ENCODE measurements around the gene AGMAT. TPM values are rescaled to one million over a fixed set of nuclear protein-coding genes. Genes with fewer than 3 reads are reported as not detected.
A peak's percentile ranks its signal among the peaks of the same experiment; 100 is the strongest.

Gene AGMAT
- total and polyA plus RNA-seq, 2 of the 13 experiments (the other 11 are each of a cell fraction or from before 2014, with no cell fraction given) = 59.1 to 174 TPM

- TF ChIP-seq ETS1 (CRISPR knock-in tag; IDR thresholded peaks at IDR 0.05) (no peak), ZFP37 (CRISPR knock-in tag; IDR thresholded peaks at IDR 0.05; ENCODE audit: borderline replicate concordance) (no peak), SP140L (CRISPR knock-in tag; IDR thresholded peaks at IDR 0.05; ENCODE audit: borderline replicate concordance) (no peak), CEBPG (CRISPR knock-in tag; IDR thresholded peaks at IDR 0.05) (peak; percentile 29; the same call in 1 of the 2 replicates), RERE (CRISPR knock-in tag; IDR thresholded peaks at IDR 0.05; ENCODE audit: low read depth) (peak; percentile 89), KDM5A (IDR thresholded peaks at IDR 0.05; ENCODE audit: borderline replicate concordance, low read length) (no peak), ISL2 (CRISPR knock-in tag; IDR thresholded peaks at IDR 0.05) (no peak), NR0B2 (CRISPR knock-in tag; IDR thresholded peaks at IDR 0.05) (no peak), ELF3 (CRISPR knock-in tag; IDR thresholded peaks at IDR 0.05) (0 out of 2 replicates have a peak, but pooled peaks have one; percentile 27), NFE2L1 (CRISPR knock-in tag; IDR thresholded peaks at IDR 0.05; ENCODE audit: borderline replicate concordance) (no peak), PAWR (CRISPR knock-in tag; IDR thresholded peaks at IDR 0.05; ENCODE audit: borderline replicate concordance) (no peak), HMG20B (CRISPR knock-in tag; conservative IDR thresholded peaks at IDR 0.05) (0 out of 2 replicates have a peak, but pooled peaks have one; percentile 21), ZNF468 (CRISPR knock-in tag; IDR thresholded peaks at IDR 0.05) (no peak), ZNF230 (CRISPR knock-in tag; IDR thresholded peaks at IDR 0.05) (no peak), CREM (IDR thresholded peaks at IDR 0.05) (peak; percentile 16; the same call in 1 of the 2 replicates), CREM (CRISPR knock-in tag; IDR thresholded peaks at IDR 0.05) (no peak), CENPT (CRISPR knock-in tag; IDR thresholded peaks at IDR 0.05; ENCODE audit: low read depth) (no peak), SNAPC5 (CRISPR knock-in tag; IDR thresholded peaks at IDR 0.05; ENCODE audit: borderline replicate concordance) (no peak), TOPORS (CRISPR knock-in tag; IDR thresholded peaks at IDR 0.05) (no peak), ZNF24 (IDR thresholded peaks at IDR 0.05) (no peak), KAT8 (CRISPR knock-in tag; IDR thresholded peaks at IDR 0.05) (0 out of 2 replicates have a peak, but pooled peaks have one; percentile 26), RARA (CRISPR knock-in tag; IDR thresholded peaks at IDR 0.05) (peak; percentile 89), ZNF414 (CRISPR knock-in tag; IDR thresholded peaks at IDR 0.05) (no peak), ASH2L (IDR thresholded peaks at IDR 0.05; ENCODE audit: insufficient read length, low read depth, low read length) (no peak)
These were observed 25.3 kb upstream of the AGMAT start (continued) for GRCh38 chr1:15610167-15610566.
